K562 (cell line): ENCODE results near the gene UBE2E3. TPM values are rescaled to one million over a fixed set of nuclear protein-coding genes. Genes with fewer than 3 reads are reported as not detected.

ENCODE experiments used
- BRD9 ChIP-seq: fragments of 450-650 bp; IDR thresholded peaks from 2 replicates; pipeline ENCODE4 v1.6.1; 2018; ENCODE audit warnings: low read depth; ENCODE audit not compliant: partially characterized antibody
- CXXC5 ChIP-seq: fragments of 250-450 bp; sonication (Bioruptor Pico); IDR thresholded peaks from 2 replicates; pipeline ENCODE4 v1.8.0; 2022; ENCODE audit warnings: inconsistent platforms, mild to moderate bottlenecking, moderate library complexity
- DMBX1 ChIP-seq: fragments of 250-450 bp; sonication (Bioruptor Pico); IDR thresholded peaks from 2 replicates; pipeline ENCODE4 v1.8.0; 2022; ENCODE audit warnings: inconsistent platforms, mild to moderate bottlenecking, moderate library complexity, borderline replicate concordance
- ELF1 ChIP-seq: fragments of 200-800 bp; sonication (Bioruptor generic); IDR thresholded peaks from 2 replicates; pipeline ENCODE4 v1.6.1; 2016; ENCODE audit warnings: missing genetic modification characterization, missing compliant biosample characterization
- EWSR1 ChIP-seq: fragments of 450-650 bp; IDR thresholded peaks from 2 replicates; pipeline ENCODE4 v1.6.1; 2018; ENCODE audit warnings: borderline replicate concordance, mild to moderate bottlenecking, low read depth, moderate library complexity; ENCODE audit not compliant: partially characterized antibody
- FUS ChIP-seq: fragments of 200-400 bp; formaldehyde crosslinking; optimal IDR thresholded peaks from 2 replicates; pipeline ENCODE3; 2017; ENCODE audit warnings: low read depth, low read length
- GTF2E2 ChIP-seq: fragments of 200-800 bp; sonication (Bioruptor generic); IDR thresholded peaks from 2 replicates; pipeline ENCODE4 v1.6.1; 2016; ENCODE audit warnings: missing genetic modification characterization, missing compliant biosample characterization
- HNRNPLL ChIP-seq: fragments of 200-400 bp; formaldehyde crosslinking; IDR thresholded peaks from 2 replicates; pipeline ENCODE4 v1.6.1; 2017; ENCODE audit warnings: low read length, low read depth, mild to moderate bottlenecking; ENCODE audit not compliant: poor library complexity, severe bottlenecking
- KDM5B ChIP-seq: fragments of 200-600 bp; sonication (generic); IDR thresholded peaks from 2 replicates; pipeline ENCODE4 v1.6.1; 2012; ENCODE audit warnings: low read depth, mild to moderate bottlenecking, moderate library complexity, low read length, control low read depth, inconsistent platforms; ENCODE audit not compliant: insufficient replicate concordance
- NR2F6 ChIP-seq: fragments of 450-650 bp; formaldehyde crosslinking; IDR thresholded peaks from 2 replicates; pipeline ENCODE4 v1.4.0; 2020; ENCODE audit warnings: mild to moderate bottlenecking
- NR4A1 ChIP-seq, 2 experiments: fragments of 250-450 bp in 1 of 2; fragments of 450-650 bp in 1 of 2; sonication (Bioruptor Pico) in 1 of 2; IDR thresholded peaks; 2 replicates each; pipeline versions ENCODE4 v1.4.0 to v1.6.1; 2016 to 2020; ENCODE audit warnings: mild to moderate bottlenecking in 2 of 2, missing compliant biosample characterization in 1 of 2, missing genetic modification characterization in 1 of 2, moderate library complexity in 1 of 2
- NRF1 ChIP-seq, 2 experiments: fragments of 450-650 bp; IDR thresholded peaks in 1 of 2; conservative IDR thresholded peaks in 1 of 2; 2 replicates each; pipeline ENCODE4 v1.6.1; 2014; ENCODE audit warnings: mild to moderate bottlenecking in 2 of 2
- PHF8 ChIP-seq: fragments of 200-600 bp; sonication (generic); IDR thresholded peaks from 2 replicates; pipeline ENCODE4 v1.6.1; 2012; ENCODE audit warnings: mixed run types, mild to moderate bottlenecking, inconsistent platforms, low read length, moderate library complexity, borderline replicate concordance
- PHTF2 ChIP-seq: fragments of 250-450 bp; sonication (Bioruptor Pico); IDR thresholded peaks from 2 replicates; pipeline ENCODE4 v1.5.0; 2021; ENCODE audit warnings: mild to moderate bottlenecking
- RBM25 ChIP-seq: fragments of 200-400 bp; formaldehyde crosslinking; IDR thresholded peaks from 2 replicates; pipeline ENCODE4 v1.6.1; 2018; ENCODE audit warnings: low read length, low read depth, moderate library complexity; ENCODE audit not compliant: severe bottlenecking
- SNAPC5 ChIP-seq: fragments of 250-450 bp; sonication (Bioruptor Pico); IDR thresholded peaks from 2 replicates; pipeline ENCODE4 v1.8.0; 2021; ENCODE audit warnings: moderate library complexity, mild to moderate bottlenecking, inconsistent platforms
- STAT5B ChIP-seq: fragments of 250-450 bp; sonication (Bioruptor Pico); IDR thresholded peaks from 2 replicates; pipeline ENCODE4 v1.8.0; 2021; ENCODE audit warnings: mild to moderate bottlenecking, inconsistent platforms
- TAF9B ChIP-seq: fragments of 450-650 bp; IDR thresholded peaks from 2 replicates; pipeline ENCODE4 v1.6.1; 2018; ENCODE audit warnings: mild to moderate bottlenecking; ENCODE audit not compliant: partially characterized antibody
- TCF7 ChIP-seq: sonication (generic); IDR thresholded peaks from 2 replicates; pipeline ENCODE4 v1.6.1; 2016; ENCODE audit warnings: antibody characterized with exemption, borderline replicate concordance
- TEAD4 ChIP-seq, 2 experiments: sonication (generic) in 1 of 2; formaldehyde crosslinking in 1 of 2; IDR thresholded peaks; 2 replicates each; pipeline versions ENCODE4 v1.6.1 to v1.8.0; 2012 to 2022; ENCODE audit warnings: borderline replicate concordance in 1 of 2, inconsistent platforms in 1 of 2, low read length in 1 of 2, mild to moderate bottlenecking in 1 of 2, missing genetic modification reagents in 1 of 2
- TFE3 ChIP-seq: fragments of 450-650 bp; formaldehyde crosslinking; IDR thresholded peaks from 2 replicates; pipeline ENCODE4 v1.4.0; 2020; ENCODE audit warnings: mild to moderate bottlenecking, mixed read lengths
- ZEB2 ChIP-seq: fragments of 450-650 bp; IDR thresholded peaks from 2 replicates; pipeline ENCODE4 v1.6.1; 2016
- ZNF165 ChIP-seq: fragments of 250-450 bp; sonication (Bioruptor Pico); IDR thresholded peaks from 2 replicates; pipeline ENCODE4 v1.4.0; 2020; ENCODE audit warnings: borderline replicate concordance
- ZNF217 ChIP-seq: sonication (generic); formaldehyde crosslinking; IDR thresholded peaks from 2 replicates; pipeline ENCODE4 v1.8.0; 2022; ENCODE audit warnings: mild to moderate bottlenecking, missing genetic modification reagents
- ZNF253 ChIP-seq: fragments of 250-450 bp; sonication (Bioruptor Pico); conservative IDR thresholded peaks from 2 replicates; pipeline ENCODE4 v1.6.1; 2021; ENCODE audit warnings: mild to moderate bottlenecking
- ZNF282 ChIP-seq: sonication (generic); formaldehyde crosslinking; IDR thresholded peaks from 2 replicates; pipeline ENCODE4 v1.8.1; 2023; ENCODE audit warnings: missing genetic modification reagents
- ZNF707 ChIP-seq: fragments of 250-450 bp; sonication (Bioruptor Pico); conservative IDR thresholded peaks from 2 replicates; pipeline ENCODE4 v1.8.0; 2022; ENCODE audit warnings: inconsistent platforms, mild to moderate bottlenecking, moderate library complexity
- ZSCAN32 ChIP-seq: fragments of 450-650 bp; formaldehyde crosslinking; IDR thresholded peaks from 2 replicates; pipeline ENCODE4 v1.4.0; 2020; ENCODE audit warnings: mild to moderate bottlenecking, moderate library complexity
- polyA plus RNA-seq, 8 experiments: library from polyadenylated mRNA; depleted of rRNA in 4 of 8; stranded (reverse) in 5 of 8; unstranded in 3 of 8; fragments of >200 nt; fragmentation: Nextera tagmentation in 2 of 8; fragmentation: Illumina TruSeq in 1 of 8; extraction: Ambion mirVana in 2 of 8; extraction: Trizol in 1 of 8; gene quantifications; 2 replicates each; pipeline versions ENCODE4 v1.2.1 to v1.2.3, GENCODE V29; 2011 to 2014; ENCODE audit warnings: inconsistent platforms in 1 of 8, missing spikeins in 1 of 8
- total RNA-seq, 7 experiments: library from RNA; depleted of rRNA in 6 of 7; stranded (reverse); fragments of >200 nt in 6 of 7; fragmentation: Illumina TruSeq in 2 of 7; extraction: Trizol in 2 of 7; gene quantifications; 2 replicates each; pipeline versions ENCODE4 v1.2.1 to v1.2.3, GENCODE V29; 2011 to 2021; ENCODE audit warnings: low replicate concordance in 1 of 7

The UBE2E3 gene
- total and polyA plus RNA-seq, 9 of the 15 experiments (the other 6 are each of a cell fraction or from before 2014, with no cell fraction given): 58.2 to 173 (median 78.0) TPM

GRCh38 chr2:180980106-180980942 is at the start of gene UBE2E3 (continued):
- no peak for TF ChIP-seq NR4A1 (CRISPR knock-in tag; IDR thresholded peaks at IDR 0.05)
- TF ChIP-seq NR4A1 (tag; IDR thresholded peaks at IDR 0.05): peak; percentile 90
- TF ChIP-seq EWSR1: no peak
- TF ChIP-seq SNAPC5 (CRISPR knock-in tag): no peak
- no peak for TF ChIP-seq TEAD4 (IDR thresholded peaks at IDR 0.05; ENCODE audit: low read length)
- no peak for TF ChIP-seq TEAD4 (CRISPR knock-in tag; IDR thresholded peaks at IDR 0.05; ENCODE audit: borderline replicate concordance)
- peak; percentile 52 for TF ChIP-seq FUS
- TF ChIP-seq STAT5B (CRISPR knock-in tag): no peak
- TF ChIP-seq BRD9: no peak
- no peak for TF ChIP-seq TCF7
- peak; percentile 91; the same call in 1 of the 2 replicates for TF ChIP-seq PHF8
- TF ChIP-seq ZNF217 (CRISPR knock-in tag): no peak
- peak; percentile 77; the same call in 1 of the 2 replicates for TF ChIP-seq GTF2E2 (tag)
- no peak for TF ChIP-seq ZNF253 (CRISPR knock-in tag)
- no peak for TF ChIP-seq ZEB2
- no peak for TF ChIP-seq HNRNPLL
- TF ChIP-seq PHTF2 (CRISPR knock-in tag): no peak
- TF ChIP-seq ZNF707 (CRISPR knock-in tag): no peak
- no peak; the same call in 1 of the 2 replicates for TF ChIP-seq ELF1 (tag)
- no peak for TF ChIP-seq TAF9B
- TF ChIP-seq DMBX1 (CRISPR knock-in tag): peak; percentile 96
- no peak for TF ChIP-seq ZSCAN32 (CRISPR knock-in tag)
- no peak for TF ChIP-seq KDM5B
- peak; percentile 65; the same call in 1 of the 2 replicates for TF ChIP-seq ZNF282
- TF ChIP-seq NR2F6 (CRISPR knock-in tag): no peak
- TF ChIP-seq TFE3 (CRISPR knock-in tag): no peak
- TF ChIP-seq ZNF165 (CRISPR knock-in tag): no peak
- TF ChIP-seq RBM25: no peak
- peak; percentile 69 to 73 for TF ChIP-seq NRF1 (conservative IDR thresholded peaks at IDR 0.05 in 1 of 2, IDR thresholded peaks at IDR 0.05 in 1 of 2)
- TF ChIP-seq CXXC5 (CRISPR knock-in tag): peak; percentile 91
